MCF 10A (cell line): ENCODE measurements around the gene RNGTT. TPM values are rescaled to one million over a fixed set of nuclear protein-coding genes. Genes with fewer than 3 reads are reported as not detected.
A peak's percentile ranks its signal among the peaks of the same experiment; 100 is the strongest.
"Not testable (repeated sequence)": the region's sequence is repeated elsewhere in the genome, so short reads cannot be mapped to it uniquely, and the experiment has no call there.

Source experiments
- BruUV-seq: library from RNA; stranded (reverse); fragments of 400-500 nt; replicated peaks from 2 replicates; lab custom pipeline; 2021; lab: Mats Ljungman, UMichigan
- CTCF ChIA-PET: fragments of 300-600 bp; sonication (Branson Sonifier 250); formaldehyde crosslinking; extraction: SDS; loops from one replicate; lab custom pipeline; 2021; ENCODE audit warnings: antibody characterized with exemption, inconsistent platforms; lab: Yijun Ruan, JAX
- POLR2A ChIA-PET: fragments of 300-600, 350-650 bp; sonication (Branson Sonifier 250); formaldehyde crosslinking; extraction: SDS; loops from one replicate; lab custom pipeline; 2020; ENCODE audit warnings: antibody characterized with exemption, inconsistent platforms; lab: Yijun Ruan, JAX
- DNase-seq: peaks from one replicate; pipeline ENCODE4 v3.0.0-alpha.2; 2018; ENCODE audit not compliant: unreplicated experiment
- H3K27ac Mint-ChIP-seq: one replicate; pipeline ENCODE4 v1.8.0; 2022; ENCODE audit warnings: mild to moderate bottlenecking, low read depth, mixed read lengths; ENCODE audit not compliant: unreplicated experiment
- H3K27me3 Mint-ChIP-seq: one replicate; pipeline ENCODE4 v1.8.0; 2022; ENCODE audit warnings: mixed read lengths; ENCODE audit not compliant: insufficient read depth, unreplicated experiment
- H3K36me3 Mint-ChIP-seq: one replicate; pipeline ENCODE4 v1.8.0; 2022; ENCODE audit warnings: mild to moderate bottlenecking, moderate library complexity, mixed read lengths; ENCODE audit not compliant: insufficient read depth, unreplicated experiment
- H3K4me1 Mint-ChIP-seq: one replicate; pipeline ENCODE4 v1.8.0; 2022; ENCODE audit warnings: mixed read lengths; ENCODE audit not compliant: insufficient read depth, unreplicated experiment
- H3K4me3 Mint-ChIP-seq: one replicate; pipeline ENCODE4 v1.8.0; 2022; ENCODE audit warnings: mild to moderate bottlenecking, moderate library complexity, mixed read lengths; ENCODE audit not compliant: unreplicated experiment
- H3K9me3 Mint-ChIP-seq: one replicate; pipeline ENCODE4 v1.8.0; 2022; ENCODE audit warnings: mixed read lengths; ENCODE audit not compliant: unreplicated experiment
- intact Hi-C: fragments of 100-400 bp; cut with micrococcal nuclease; formaldehyde crosslinking; loops from 2 replicates; pipeline ENCODE4 v1.14.1; 2022
- total RNA-seq: library from RNA; stranded (reverse); gene quantifications from 2 replicates; pipeline ENCODE4 v1.2.3, GENCODE V29; 2022
- TF ChIP-seq, protein P1 (sequence below): fragments of 200-600 bp; IDR thresholded peaks from one replicate; pipeline ENCODE4 v1.8.0; 2022; ENCODE audit warnings: antibody characterized with exemption, mild to moderate bottlenecking; ENCODE audit not compliant: unreplicated experiment

RNGTT gene
- total RNA-seq, 1 experiment from 2014 or later: 14.6 TPM

DNA sequence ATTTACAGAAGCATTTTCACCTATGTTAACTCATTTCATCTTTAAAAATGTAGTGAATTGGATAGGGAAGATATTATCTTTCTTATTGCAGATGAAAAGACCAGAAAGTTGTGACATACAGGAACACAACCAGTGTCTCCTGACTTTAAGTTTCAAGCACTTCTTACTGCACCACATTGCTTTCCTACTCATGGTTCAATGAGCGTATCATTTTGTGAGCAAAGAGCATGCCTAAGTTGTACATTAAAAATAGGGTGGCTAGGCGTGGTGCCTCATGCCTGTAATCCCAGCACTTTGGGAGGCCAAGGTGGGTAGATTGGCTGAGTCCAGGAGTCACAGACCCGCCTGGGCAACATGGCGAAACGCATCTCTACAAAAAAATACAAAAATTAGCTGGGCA, 21.2 kb upstream of the RNGTT start:
- Mint-ChIP-seq H3K9me3 (no peaks in the 10 kb centered on the region), H3K27me3 (no peaks in the 10 kb centered on the region), H3K4me3 (no peak overlapping the region), H3K36me3 (no peaks in the 10 kb centered on the region), H3K27ac (no peak overlapping the region), H3K4me1 (no peaks in the 10 kb centered on the region)
- no TSS peak for BruUV-seq
- POLR2A ChIA-PET: interaction anchor here (0.6 to 5.4 kb wide), 4 partner anchors 9 to 1267 kb away, joined by 3 to 165 read pairs (median 13); partner anchors contain the start of genes PM20D2 and PNRC1
- CTCF ChIA-PET: interaction anchor here (0.6 to 3.7 kb wide), 17 partner anchors 11 to 382 kb away, joined by 3 to 74 read pairs (median 5); partner anchors contain the start of genes PNRC1 and RNGTT
- TF ChIP-seq, protein P1, sequence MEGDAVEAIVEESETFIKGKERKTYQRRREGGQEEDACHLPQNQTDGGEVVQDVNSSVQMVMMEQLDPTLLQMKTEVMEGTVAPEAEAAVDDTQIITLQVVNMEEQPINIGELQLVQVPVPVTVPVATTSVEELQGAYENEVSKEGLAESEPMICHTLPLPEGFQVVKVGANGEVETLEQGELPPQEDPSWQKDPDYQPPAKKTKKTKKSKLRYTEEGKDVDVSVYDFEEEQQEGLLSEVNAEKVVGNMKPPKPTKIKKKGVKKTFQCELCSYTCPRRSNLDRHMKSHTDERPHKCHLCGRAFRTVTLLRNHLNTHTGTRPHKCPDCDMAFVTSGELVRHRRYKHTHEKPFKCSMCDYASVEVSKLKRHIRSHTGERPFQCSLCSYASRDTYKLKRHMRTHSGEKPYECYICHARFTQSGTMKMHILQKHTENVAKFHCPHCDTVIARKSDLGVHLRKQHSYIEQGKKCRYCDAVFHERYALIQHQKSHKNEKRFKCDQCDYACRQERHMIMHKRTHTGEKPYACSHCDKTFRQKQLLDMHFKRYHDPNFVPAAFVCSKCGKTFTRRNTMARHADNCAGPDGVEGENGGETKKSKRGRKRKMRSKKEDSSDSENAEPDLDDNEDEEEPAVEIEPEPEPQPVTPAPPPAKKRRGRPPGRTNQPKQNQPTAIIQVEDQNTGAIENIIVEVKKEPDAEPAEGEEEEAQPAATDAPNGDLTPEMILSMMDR: no peak
- intact Hi-C loops: no loop called here
- no peak for DNase-seq

DNA sequence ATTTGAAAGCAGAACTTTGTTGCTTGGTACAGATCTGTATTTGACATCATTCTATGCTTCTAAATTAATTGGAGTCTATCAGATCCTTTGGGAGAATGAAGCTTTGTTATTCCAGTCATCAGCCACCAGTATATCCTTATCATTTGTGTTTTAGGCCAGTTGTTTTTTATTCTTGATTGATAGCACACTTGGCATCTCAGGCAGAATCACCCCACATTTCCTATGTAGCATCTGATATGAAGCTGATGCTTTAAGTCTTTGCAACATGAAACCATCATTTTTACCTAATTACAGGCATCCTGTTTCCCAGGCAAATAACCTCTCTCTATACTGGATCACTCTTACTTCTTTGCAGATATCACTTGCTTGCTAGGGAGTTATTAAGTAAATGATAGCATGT, 20.7 kb upstream of the RNGTT start:
- H3K9me3 Mint-ChIP-seq: no peaks in the 10 kb centered on the region
- DNase-seq: no peak
- CTCF ChIA-PET: interaction anchor here (0.6 to 3.7 kb wide), 30 partner anchors 9 to 588 kb away, joined by 3 to 74 read pairs (median 6); partner anchors contain the start of genes PNRC1, RNGTT and SRSF12
- no TSS peak for BruUV-seq
- TF ChIP-seq, protein P1: no peak
- H3K36me3 Mint-ChIP-seq: no peaks in the 10 kb centered on the region
- H3K4me1 Mint-ChIP-seq: no peaks in the 10 kb centered on the region
- intact Hi-C loops: no loop called here
- POLR2A ChIA-PET: interaction anchor here (0.8 to 5.4 kb wide), 10 partner anchors 9 to 367 kb away, joined by 3 to 165 read pairs (median 6); partner anchors contain the start of genes PM20D2 and PNRC1
- H3K27ac Mint-ChIP-seq: no peak overlapping the region
- no peak overlapping the region for H3K4me3 Mint-ChIP-seq
- no peaks in the 10 kb centered on the region for H3K27me3 Mint-ChIP-seq

DNA sequence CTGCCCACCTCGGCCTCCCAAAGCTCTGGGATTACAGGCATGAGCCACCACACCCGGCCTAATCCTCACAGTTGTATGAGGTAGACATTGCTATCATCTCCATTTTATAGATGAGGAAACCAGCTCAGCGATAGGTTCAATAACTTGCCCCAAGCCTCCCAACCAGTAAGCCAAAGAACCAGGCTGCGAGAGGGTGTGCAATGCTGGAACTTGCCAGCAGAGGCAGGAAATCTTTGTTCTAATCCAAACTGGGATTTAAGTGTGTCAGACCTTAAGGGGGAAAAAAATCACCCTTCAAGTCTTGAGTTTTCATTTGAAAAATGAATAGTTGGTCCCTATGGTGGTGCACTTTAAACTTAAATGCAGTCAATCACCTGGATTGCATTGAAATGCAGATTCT, 20.1 kb upstream of the RNGTT start:
- CTCF ChIA-PET: interaction anchor here (0.6 to 3.7 kb wide), 49 partner anchors 7 to 996 kb away, joined by 3 to 74 read pairs (median 4); partner anchors contain the start of genes PM20D2, PNRC1, RNGTT and SRSF12
- H3K36me3 Mint-ChIP-seq: no peaks in the 10 kb centered on the region
- no peak overlapping the region for H3K4me3 Mint-ChIP-seq
- TF ChIP-seq, protein P1: peak; percentile 57
- H3K27me3 Mint-ChIP-seq: no peaks in the 10 kb centered on the region
- intact Hi-C loops: loop anchor here (1.0 to 2.0 kb wide), 2 partner anchors 97 to 385 kb away; partner anchors contain the start of gene PNRC1
- no TSS peak for BruUV-seq
- no peaks in the 10 kb centered on the region for H3K9me3 Mint-ChIP-seq
- POLR2A ChIA-PET: interaction anchor here (0.6 to 5.4 kb wide), 16 partner anchors 10 to 368 kb away, joined by 3 to 165 read pairs (median 6); partner anchors contain the start of genes PM20D2, PNRC1 and RNGTT
- no peak overlapping the region for H3K27ac Mint-ChIP-seq
- H3K4me1 Mint-ChIP-seq: no peaks in the 10 kb centered on the region
- peak; percentile 54 for DNase-seq

DNA sequence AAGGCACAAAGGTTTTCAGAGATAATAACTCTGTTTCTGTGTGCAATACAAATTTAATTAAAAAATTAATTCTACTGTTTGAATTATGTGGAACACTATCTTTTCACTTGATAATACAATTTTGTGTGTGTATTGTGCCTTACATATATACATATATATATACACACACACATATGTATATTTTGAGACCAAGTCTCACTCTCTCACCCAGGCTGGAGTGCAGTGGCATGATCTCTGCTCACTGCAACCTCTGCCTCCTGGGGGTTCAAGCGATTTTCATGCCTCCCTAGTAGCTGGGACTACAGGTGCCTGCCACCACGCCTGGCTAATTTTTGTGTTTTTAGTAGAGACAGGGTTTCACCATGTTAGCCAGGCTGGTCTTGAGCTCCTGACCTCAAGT, 19.7 kb upstream of the RNGTT start:
- intact Hi-C loops: loop anchor here (1.0 to 2.0 kb wide), 2 partner anchors 97 to 386 kb away; partner anchors contain the start of gene PNRC1
- not testable (repeated sequence) for H3K9me3 Mint-ChIP-seq, H3K36me3 Mint-ChIP-seq, BruUV-seq, H3K4me1 Mint-ChIP-seq, H3K27me3 Mint-ChIP-seq, H3K4me3 Mint-ChIP-seq, H3K27ac Mint-ChIP-seq, DNase-seq
- CTCF ChIA-PET: interaction anchor here (0.6 to 3.7 kb wide), 53 partner anchors 8 to 996 kb away, joined by 3 to 74 read pairs (median 5); partner anchors contain the start of genes PM20D2, PNRC1, RNGTT and SRSF12
- POLR2A ChIA-PET: interaction anchor here (0.6 to 5.4 kb wide), 19 partner anchors 10 to 368 kb away, joined by 3 to 165 read pairs (median 6); partner anchors contain the start of genes PM20D2, PNRC1 and RNGTT
